GM13976 (cell line): ENCODE data around the gene ZCCHC4.
"Not testable (repeated sequence)": the region's sequence is repeated elsewhere in the genome, so short reads cannot be mapped to it uniquely, and the experiment has no call there.

ENCODE experiments used
- DNase-seq: peaks from one replicate; pipeline ENCODE4 v3.0.0; 2012; ENCODE audit warnings: low spot score
- in situ Hi-C: fragments of 300-500 bp; cut with MboI; formaldehyde crosslinking; loops from one replicate; pipeline ENCODE4 v1.12.0; 2022; ENCODE audit warnings: low sequenced_read_pairs, mixed read lengths, inconsistent platforms; ENCODE audit not compliant: unreplicated experiment
- TF ChIP-seq, protein P1 (sequence below): IDR thresholded peaks from 2 replicates; pipeline ENCODE4 v1.5.1; 2012; ENCODE audit warnings: borderline replicate concordance, mild to moderate bottlenecking; ENCODE audit not compliant: insufficient read depth; ENCODE audit errors: extremely low read depth, missing control alignments, control extremely low read depth

The ZCCHC4 gene

GRCh38 chr4:25368315-25368714, 55.7 kb downstream of the ZCCHC4 start:
- no peak for DNase-seq
- in situ Hi-C loops, result loop anchor here (10.0 to 25.0 kb wide), 2 partner anchors 184 to 381 kb away; no protein-coding TSS in a partner anchor
- TF ChIP-seq, protein P1, sequence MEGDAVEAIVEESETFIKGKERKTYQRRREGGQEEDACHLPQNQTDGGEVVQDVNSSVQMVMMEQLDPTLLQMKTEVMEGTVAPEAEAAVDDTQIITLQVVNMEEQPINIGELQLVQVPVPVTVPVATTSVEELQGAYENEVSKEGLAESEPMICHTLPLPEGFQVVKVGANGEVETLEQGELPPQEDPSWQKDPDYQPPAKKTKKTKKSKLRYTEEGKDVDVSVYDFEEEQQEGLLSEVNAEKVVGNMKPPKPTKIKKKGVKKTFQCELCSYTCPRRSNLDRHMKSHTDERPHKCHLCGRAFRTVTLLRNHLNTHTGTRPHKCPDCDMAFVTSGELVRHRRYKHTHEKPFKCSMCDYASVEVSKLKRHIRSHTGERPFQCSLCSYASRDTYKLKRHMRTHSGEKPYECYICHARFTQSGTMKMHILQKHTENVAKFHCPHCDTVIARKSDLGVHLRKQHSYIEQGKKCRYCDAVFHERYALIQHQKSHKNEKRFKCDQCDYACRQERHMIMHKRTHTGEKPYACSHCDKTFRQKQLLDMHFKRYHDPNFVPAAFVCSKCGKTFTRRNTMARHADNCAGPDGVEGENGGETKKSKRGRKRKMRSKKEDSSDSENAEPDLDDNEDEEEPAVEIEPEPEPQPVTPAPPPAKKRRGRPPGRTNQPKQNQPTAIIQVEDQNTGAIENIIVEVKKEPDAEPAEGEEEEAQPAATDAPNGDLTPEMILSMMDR, result no peak

- in situ Hi-C loops, result loop anchor here (25.0 kb wide), 1 partner anchor 383 kb away; no protein-coding TSS in a partner anchor
- TF ChIP-seq, protein P1, result no peak
- no peak for DNase-seq
These were observed 57.7 kb downstream of the ZCCHC4 start for GRCh38 chr4:25370242-25370641.

GRCh38 chr4:25372549-25372948, 60.0 kb downstream of the ZCCHC4 start:
- in situ Hi-C loops, result loop anchor here (25.0 kb wide), 1 partner anchor 385 kb away; no protein-coding TSS in a partner anchor
- not testable (repeated sequence) for DNase-seq

GRCh38 chr4:25376754-25377571, 64.4 kb downstream of the ZCCHC4 start, which contains the start of gene ANAPC4:
Gene ANAPC4, plus strand, starts transcription at chr4:25377263. Its CDS starts 165 bp downstream, at chr4:25377428.
- DNase-seq, result peak; percentile 99
- in situ Hi-C loops, result no loop called here
- TF ChIP-seq, protein P1, result peak; percentile 7

DNA sequence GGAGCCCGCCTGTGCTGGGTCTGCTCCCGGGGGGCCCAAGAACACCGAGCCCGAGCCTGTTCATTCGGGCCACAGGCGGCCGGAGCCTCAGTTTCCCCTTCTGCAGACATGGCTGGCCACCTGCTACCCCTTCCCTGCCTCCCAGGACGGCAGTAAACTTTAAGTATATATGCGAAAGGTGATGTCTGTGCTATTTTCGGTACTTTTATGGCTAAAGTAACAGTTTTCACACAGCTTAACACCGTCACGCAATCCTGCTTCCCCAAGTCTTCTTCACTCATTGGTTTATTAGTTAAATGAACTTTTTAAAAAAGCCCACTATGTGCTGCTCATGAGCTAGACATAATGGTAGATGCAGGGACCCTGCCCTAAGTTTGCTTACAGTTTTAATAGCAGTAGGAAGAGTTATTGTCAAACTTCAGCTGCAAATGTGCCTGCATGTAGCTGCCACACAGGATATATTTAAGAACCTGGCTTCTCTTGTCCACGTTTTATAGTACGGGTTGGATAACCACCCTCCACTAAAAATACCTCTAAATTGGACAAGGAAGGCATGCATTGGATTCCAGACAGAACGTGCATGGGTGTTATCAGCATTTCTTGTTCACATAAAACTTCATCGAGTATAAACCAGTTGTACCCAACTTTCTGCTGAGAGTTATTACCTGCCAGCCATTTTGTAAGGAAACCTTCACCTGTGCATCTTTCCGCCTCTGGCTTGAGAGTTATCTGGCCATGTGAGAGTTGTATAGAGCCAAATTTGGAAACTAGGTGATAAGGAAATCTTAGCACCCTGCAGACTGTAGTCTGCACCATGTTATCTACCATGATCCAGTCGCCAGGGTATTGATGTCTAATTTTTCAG, 65.2 kb downstream of the ZCCHC4 start:
- DNase-seq, result peak; percentile 15

DNA sequence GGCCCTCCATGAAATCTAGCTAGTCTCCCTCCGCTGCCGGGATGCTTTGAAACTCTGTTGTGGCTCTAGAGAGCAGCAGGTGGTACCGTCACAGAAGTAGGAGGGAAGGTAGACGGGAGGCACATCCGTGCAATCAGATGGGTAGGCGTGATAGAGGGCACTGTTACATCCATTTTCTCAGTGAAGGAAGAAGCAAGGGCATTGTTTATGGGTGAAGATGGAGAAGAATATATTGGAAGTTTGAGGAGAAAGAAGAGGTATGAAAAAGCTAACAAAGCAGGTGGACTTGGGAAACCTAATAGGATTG, 65.8 kb downstream of the ZCCHC4 start:
- DNase-seq, result no peak
- TF ChIP-seq, protein P1, result no peak
- in situ Hi-C loops, result no loop called here

More for the DNA sequence above, 65.2 kb downstream of the ZCCHC4 start:
- in situ Hi-C loops, result no loop called here
- TF ChIP-seq, protein P1, result no peak
